Neural crest cell (in vitro differentiated cells): ENCODE measurements around the gene PLPP1. TPM values are rescaled to one million over a fixed set of nuclear protein-coding genes. Genes with fewer than 3 reads are reported as not detected.

Experiments used
- DNase-seq: peaks from one replicate; pipeline ENCODE4 v3.0.0; 2021; ENCODE audit warnings: low read depth, mixed read lengths, low spot score
- H3K27ac Mint-ChIP-seq: one replicate; pipeline ENCODE4 v1.8.0; 2021; ENCODE audit warnings: mild to moderate bottlenecking, mixed read lengths; ENCODE audit not compliant: unreplicated experiment
- H3K27me3 Mint-ChIP-seq: 2 replicates; pipeline ENCODE4 v1.8.0; 2021; ENCODE audit warnings: low read depth, mild to moderate bottlenecking, mixed read lengths
- H3K36me3 Mint-ChIP-seq: 2 replicates; pipeline ENCODE4 v1.8.0; 2021; ENCODE audit warnings: low read depth, mild to moderate bottlenecking, mixed read lengths
- H3K4me1 Mint-ChIP-seq: 2 replicates; pipeline ENCODE4 v1.8.0; 2021; ENCODE audit warnings: mixed read lengths
- H3K4me3 Mint-ChIP-seq: one replicate; pipeline ENCODE4 v1.8.0; 2021; ENCODE audit warnings: mild to moderate bottlenecking, mixed read lengths
- H3K9me3 Mint-ChIP-seq: 2 replicates; pipeline ENCODE4 v1.8.0; 2021; ENCODE audit warnings: mixed read lengths
- total RNA-seq: library from RNA; stranded (reverse); gene quantifications from 2 replicates; pipeline ENCODE4 v1.2.1, GENCODE V29; 2021
- TF ChIP-seq, protein P1 (sequence below): fragments of 200-600 bp; sonication (generic); conservative IDR thresholded peaks from 2 replicates; pipeline ENCODE4 v1.5.0; 2021; ENCODE audit warnings: antibody characterized with exemption, mild to moderate bottlenecking

PLPP1 gene
- total RNA-seq, 1 donor from 2014 or later = 13.2 TPM

DNA sequence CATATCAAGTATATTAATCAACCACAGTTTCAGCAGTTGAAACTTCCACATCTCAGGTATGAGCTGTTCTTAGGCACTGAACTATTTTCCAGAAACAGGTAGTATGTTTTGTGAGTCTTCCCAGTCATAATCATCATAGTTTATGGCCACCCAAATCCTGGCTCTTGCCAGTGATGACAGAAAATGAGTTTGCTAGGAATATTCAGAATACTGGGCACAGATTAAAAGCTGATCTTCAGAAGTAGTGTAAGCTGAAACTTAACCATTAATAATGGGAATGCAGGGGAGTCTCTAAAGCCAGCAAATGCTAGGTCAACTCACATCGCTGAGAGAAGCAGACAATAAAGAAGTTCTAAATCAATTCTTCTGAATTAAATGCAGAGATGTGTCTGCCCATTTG lies 64.5 kb downstream of the PLPP1 start:
- no peaks in the 10 kb centered on the region for H3K9me3 Mint-ChIP-seq
- H3K27ac Mint-ChIP-seq = no peak overlapping the region
- TF ChIP-seq, protein P1, sequence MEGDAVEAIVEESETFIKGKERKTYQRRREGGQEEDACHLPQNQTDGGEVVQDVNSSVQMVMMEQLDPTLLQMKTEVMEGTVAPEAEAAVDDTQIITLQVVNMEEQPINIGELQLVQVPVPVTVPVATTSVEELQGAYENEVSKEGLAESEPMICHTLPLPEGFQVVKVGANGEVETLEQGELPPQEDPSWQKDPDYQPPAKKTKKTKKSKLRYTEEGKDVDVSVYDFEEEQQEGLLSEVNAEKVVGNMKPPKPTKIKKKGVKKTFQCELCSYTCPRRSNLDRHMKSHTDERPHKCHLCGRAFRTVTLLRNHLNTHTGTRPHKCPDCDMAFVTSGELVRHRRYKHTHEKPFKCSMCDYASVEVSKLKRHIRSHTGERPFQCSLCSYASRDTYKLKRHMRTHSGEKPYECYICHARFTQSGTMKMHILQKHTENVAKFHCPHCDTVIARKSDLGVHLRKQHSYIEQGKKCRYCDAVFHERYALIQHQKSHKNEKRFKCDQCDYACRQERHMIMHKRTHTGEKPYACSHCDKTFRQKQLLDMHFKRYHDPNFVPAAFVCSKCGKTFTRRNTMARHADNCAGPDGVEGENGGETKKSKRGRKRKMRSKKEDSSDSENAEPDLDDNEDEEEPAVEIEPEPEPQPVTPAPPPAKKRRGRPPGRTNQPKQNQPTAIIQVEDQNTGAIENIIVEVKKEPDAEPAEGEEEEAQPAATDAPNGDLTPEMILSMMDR = no peak
- H3K27me3 Mint-ChIP-seq = no peaks in the 10 kb centered on the region
- no peaks in the 10 kb centered on the region for H3K4me1 Mint-ChIP-seq
- no peak overlapping the region for H3K4me3 Mint-ChIP-seq
- H3K36me3 Mint-ChIP-seq = peaks cover 4% of the 10 kb centered on the region
- DNase-seq = no peak

DNA sequence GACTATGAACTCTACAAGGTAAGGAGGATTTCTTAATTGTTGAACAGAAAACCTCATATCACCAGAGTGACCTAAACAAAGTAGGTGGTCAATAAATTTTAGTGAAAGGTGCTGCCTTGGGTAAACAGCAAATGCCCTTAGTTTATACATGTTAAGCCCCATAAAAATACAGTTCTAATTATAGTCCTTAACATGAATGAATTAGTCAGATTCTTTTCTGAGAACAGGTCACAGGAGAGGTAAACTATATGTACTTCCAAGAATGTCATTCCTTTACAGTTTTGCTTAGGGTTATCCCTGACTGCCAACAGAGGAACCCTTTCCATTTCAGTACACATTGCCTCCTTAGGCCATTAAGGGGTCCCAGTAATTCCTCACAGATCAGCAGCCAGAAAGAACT lies 64.9 kb downstream of the PLPP1 start:
- DNase-seq = no peak
- no peak overlapping the region for H3K27ac Mint-ChIP-seq
- H3K4me1 Mint-ChIP-seq = no peaks in the 10 kb centered on the region
- H3K27me3 Mint-ChIP-seq = no peaks in the 10 kb centered on the region
- peaks cover 4% of the 10 kb centered on the region for H3K36me3 Mint-ChIP-seq
- H3K9me3 Mint-ChIP-seq = no peaks in the 10 kb centered on the region
- H3K4me3 Mint-ChIP-seq = no peak overlapping the region
- TF ChIP-seq, protein P1 = no peak

DNA sequence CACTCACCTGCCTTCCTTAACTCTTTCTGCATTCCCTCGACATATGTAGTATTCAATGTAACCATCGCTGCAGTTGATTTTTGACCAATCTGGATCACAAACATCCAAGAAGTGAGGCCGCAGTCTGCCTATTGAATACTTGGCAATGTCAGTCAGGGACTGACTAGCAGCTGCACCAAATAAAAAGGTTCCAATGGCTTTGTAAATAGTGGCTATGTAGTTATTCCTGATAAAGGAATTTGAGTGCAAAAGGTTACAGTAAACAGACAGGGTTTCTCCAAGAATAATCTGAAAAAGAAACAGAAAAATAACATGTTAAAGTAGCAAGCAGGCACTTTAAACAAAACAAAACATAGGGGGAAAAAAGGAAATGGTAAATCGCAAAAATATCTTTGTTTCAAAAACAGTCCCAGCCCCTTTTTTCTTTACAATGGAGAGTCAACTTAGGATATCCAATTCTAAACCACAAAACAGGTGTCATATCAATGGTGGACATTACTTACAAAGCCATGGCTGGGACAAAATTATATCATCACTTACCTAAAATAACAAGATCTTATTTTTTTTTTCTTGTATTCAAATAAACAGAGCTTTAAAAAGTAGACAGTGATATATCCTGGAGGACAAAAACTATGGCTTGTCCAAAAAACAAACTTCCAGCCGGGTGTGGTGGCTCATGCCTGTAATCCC lies 66.8 kb downstream of the PLPP1 start:
- DNase-seq = no peak
- Mint-ChIP-seq H3K4me3 (no peak overlapping the region), H3K36me3 (peaks cover 4% of the 10 kb centered on the region), H3K4me1 (no peaks in the 10 kb centered on the region), H3K27ac (no peak overlapping the region), H3K27me3 (no peaks in the 10 kb centered on the region), H3K9me3 (no peaks in the 10 kb centered on the region)
- TF ChIP-seq, protein P1 = no peak

DNA sequence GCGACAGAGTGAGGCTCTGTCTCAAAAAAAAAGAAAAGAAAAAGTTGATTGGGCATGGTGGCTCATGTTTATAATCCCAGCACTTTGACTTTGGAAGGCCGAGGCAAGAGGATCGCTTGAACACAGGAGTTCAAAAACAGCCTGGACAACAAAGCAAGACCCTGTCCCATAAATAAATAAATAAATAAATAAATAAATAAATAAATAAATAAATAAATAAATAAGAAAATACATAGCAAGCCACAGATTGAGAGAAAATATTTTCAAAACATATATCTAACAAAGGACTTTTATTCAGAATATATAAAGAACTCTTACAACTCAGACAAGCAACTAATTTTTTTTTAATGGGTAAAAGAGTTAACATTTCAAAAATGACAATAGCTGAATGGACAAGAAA lies 71.2 kb downstream of the PLPP1 start:
- no peak overlapping the region for H3K4me3 Mint-ChIP-seq
- no peak overlapping the region for H3K27ac Mint-ChIP-seq
- H3K27me3 Mint-ChIP-seq = no peaks in the 10 kb centered on the region
- no peak for DNase-seq
- no peaks in the 10 kb centered on the region for H3K9me3 Mint-ChIP-seq
- TF ChIP-seq, protein P1 = no peak
- H3K4me1 Mint-ChIP-seq = peaks cover 13% of the 10 kb centered on the region
- H3K36me3 Mint-ChIP-seq = peaks cover 4% of the 10 kb centered on the region

DNA sequence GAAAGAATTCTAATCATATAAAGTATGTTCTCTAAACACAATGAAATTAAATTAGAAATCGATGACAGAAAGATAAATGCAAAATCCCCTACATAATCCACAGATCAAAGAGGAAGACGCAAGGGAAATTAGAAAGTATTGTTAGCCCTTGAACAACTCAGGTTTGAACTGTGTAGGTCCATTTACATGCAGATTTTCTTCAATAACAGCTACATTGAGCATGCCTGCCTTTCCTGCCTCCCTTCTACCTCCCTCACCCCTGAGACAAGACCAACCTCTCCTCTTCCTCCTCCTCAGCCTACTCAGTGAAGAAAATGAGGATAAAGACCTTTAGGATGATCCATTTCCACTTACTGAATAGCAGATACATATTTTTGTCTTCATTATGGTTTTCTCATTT lies 75.2 kb downstream of the PLPP1 start:
- no peaks in the 10 kb centered on the region for H3K9me3 Mint-ChIP-seq
- TF ChIP-seq, protein P1 = no peak
- DNase-seq = no peak
- peaks cover 18% of the 10 kb centered on the region for H3K4me1 Mint-ChIP-seq
- no peaks in the 10 kb centered on the region for H3K27me3 Mint-ChIP-seq
- H3K27ac Mint-ChIP-seq = no peak overlapping the region
- peaks cover 6% of the 10 kb centered on the region for H3K36me3 Mint-ChIP-seq
- no peak overlapping the region for H3K4me3 Mint-ChIP-seq
